IPS-20b (cell line): Measurements from ENCODE around the gene PRKAB1.
"Not testable (repeated sequence)": the region's sequence is repeated elsewhere in the genome, so short reads cannot be mapped to it uniquely, and the experiment has no call there.

Source experiments
- H3K27ac ChIP-seq: one replicate; pipeline ENCODE4 v1.5.1; 2013; ENCODE audit warnings: low read length
- H3K27me3 ChIP-seq: 2 replicates; pipeline ENCODE4 v1.6.1; 2013; ENCODE audit warnings: mild to moderate bottlenecking, low read length, inconsistent platforms; ENCODE audit not compliant: insufficient read depth
- H3K36me3 ChIP-seq: 2 replicates; pipeline ENCODE4 v1.6.1; 2013; ENCODE audit warnings: low read depth, mild to moderate bottlenecking, inconsistent platforms, low read length, moderate library complexity; ENCODE audit not compliant: insufficient read depth
- H3K4me1 ChIP-seq: 2 replicates; pipeline ENCODE4 v1.6.1; 2013; ENCODE audit warnings: mild to moderate bottlenecking, control low read depth, inconsistent platforms, low read length, moderate library complexity; ENCODE audit not compliant: insufficient read depth
- H3K4me3 ChIP-seq: 2 replicates; pipeline ENCODE4 v1.5.1; 2013; ENCODE audit warnings: mild to moderate bottlenecking, low read length, inconsistent platforms
- H3K9ac ChIP-seq: 2 replicates; pipeline ENCODE4 v1.6.1; 2013; ENCODE audit warnings: low read depth, mild to moderate bottlenecking, inconsistent platforms, low read length, moderate library complexity
- H3K9me3 ChIP-seq: 2 replicates; pipeline ENCODE4 v1.6.1; 2013; ENCODE audit warnings: mild to moderate bottlenecking, low read depth, low read length, inconsistent platforms; ENCODE audit not compliant: insufficient read depth

Gene PRKAB1

DNA sequence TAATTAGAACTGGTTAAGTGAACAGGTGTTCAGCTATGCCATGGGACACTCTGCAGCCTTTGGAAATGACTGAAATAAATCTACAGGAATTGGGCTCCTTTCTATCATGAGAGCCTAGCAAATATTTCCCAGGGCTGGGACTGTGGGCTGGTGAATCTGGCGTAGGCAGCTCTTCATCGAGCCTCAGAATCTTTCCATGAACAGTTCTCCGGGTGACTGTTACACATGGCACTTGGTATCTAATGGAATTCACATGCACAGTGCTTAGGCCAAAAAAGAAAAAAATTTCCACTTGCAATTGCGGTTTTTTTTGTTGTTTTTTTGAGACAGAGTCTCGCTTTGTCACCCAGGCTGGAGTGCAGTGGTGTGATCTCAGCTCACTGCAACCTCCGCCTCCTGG lies 32.1 kb downstream of the PRKAB1 start:
- Histone ChIP-seq H3K36me3 (peaks cover 70% of the 10 kb centered on the region), H3K4me1 (no peaks in the 10 kb centered on the region), H3K9me3 (no peaks in the 10 kb centered on the region), H3K27me3 (no peaks in the 10 kb centered on the region), H3K4me3 (no peak overlapping the region), H3K9ac (no peak overlapping the region), H3K27ac (no peak overlapping the region)

DNA sequence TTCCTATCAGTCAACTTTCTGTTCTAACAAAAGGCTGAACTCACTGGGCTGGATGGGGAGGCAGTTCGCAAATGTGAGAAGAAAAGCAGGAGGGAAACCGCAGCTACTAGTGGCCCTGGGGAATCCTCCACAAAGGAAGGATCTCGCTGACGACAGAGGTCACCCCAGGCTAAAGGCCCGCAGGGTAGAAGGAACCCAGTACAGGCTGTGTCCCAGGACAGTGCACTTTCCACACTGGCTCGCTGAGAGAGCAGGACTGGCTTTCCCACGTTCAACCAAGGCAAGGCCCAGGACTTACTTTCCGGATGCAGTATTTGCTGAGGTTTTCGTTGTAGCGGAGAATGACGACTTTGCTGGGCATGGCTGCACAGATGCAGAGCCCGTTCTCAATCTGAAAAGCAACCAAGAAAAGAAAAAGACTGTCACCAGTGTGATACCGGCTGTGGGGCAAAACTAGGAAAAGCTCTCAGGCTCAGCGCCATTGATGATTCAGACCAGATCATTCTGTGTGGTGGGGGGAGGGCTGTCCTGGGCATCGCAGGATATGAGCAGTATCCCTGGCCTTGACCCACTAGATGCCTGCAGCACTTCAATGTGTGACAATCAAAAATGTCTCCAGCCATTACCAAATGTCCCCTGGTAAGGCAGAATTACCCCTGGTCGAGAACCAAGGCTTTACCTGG lies 36.3 kb downstream of the PRKAB1 start:
- Histone ChIP-seq H3K9ac (no peak overlapping the region), H3K36me3 (peaks cover 78% of the 10 kb centered on the region), H3K4me3 (no peak overlapping the region), H3K27ac (no peak overlapping the region), H3K4me1 (no peaks in the 10 kb centered on the region), H3K9me3 (no peaks in the 10 kb centered on the region), H3K27me3 (no peaks in the 10 kb centered on the region)

- Histone ChIP-seq H3K9me3 (no peaks in the 10 kb centered on the region), H3K4me1 (no peaks in the 10 kb centered on the region), H3K36me3 (peaks cover 78% of the 10 kb centered on the region)
Observed at GRCh38 chr12:119705182-119705581, 37.2 kb downstream of the PRKAB1 start.

GRCh38 chr12:119706427-119706826 lies 38.5 kb downstream of the PRKAB1 start:
- H3K4me1 ChIP-seq, H3K27ac ChIP-seq, H3K4me3 ChIP-seq, H3K9me3 ChIP-seq, H3K27me3 ChIP-seq, H3K9ac ChIP-seq: not testable (repeated sequence)
- peaks cover 82% of the 10 kb centered on the region for H3K36me3 ChIP-seq

More at GRCh38 chr12:119705182-119705581, 37.2 kb downstream of the PRKAB1 start:
- H3K4me3 ChIP-seq: no peak overlapping the region
- H3K27ac ChIP-seq: no peak overlapping the region
- no peaks in the 10 kb centered on the region for H3K27me3 ChIP-seq
- H3K9ac ChIP-seq: no peak overlapping the region

DNA sequence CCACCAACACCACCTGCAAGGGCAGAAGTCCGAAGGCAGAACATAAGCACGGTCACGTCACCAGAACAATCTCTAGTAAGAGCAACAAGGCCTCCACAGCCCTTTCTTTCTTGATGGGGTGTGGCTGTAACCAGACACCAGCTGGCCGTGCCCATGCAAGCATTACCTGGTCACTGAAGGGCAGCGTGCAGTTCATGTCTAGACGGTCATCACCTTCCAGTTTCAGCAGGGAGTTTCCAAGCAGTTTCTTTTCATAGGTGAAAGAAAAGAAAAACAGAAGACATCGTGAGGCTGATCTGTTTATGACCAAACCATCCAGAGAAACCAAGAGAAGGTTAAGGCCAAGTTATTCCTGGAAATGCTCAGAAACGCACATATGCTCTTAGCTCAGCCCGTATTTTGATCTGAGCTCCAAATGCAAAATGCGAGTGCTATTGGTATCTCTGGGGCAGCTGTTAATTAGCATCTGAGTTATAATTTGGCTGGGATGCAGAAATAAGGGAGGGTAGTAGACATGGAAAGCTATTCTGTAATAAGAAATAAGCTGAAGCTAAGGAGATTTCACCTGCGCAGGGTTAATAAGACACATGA lies 42.5 kb downstream of the PRKAB1 start:
- Histone ChIP-seq H3K36me3 (peaks cover 93% of the 10 kb centered on the region), H3K27ac (no peak overlapping the region), H3K9me3 (no peaks in the 10 kb centered on the region), H3K4me3 (no peak overlapping the region), H3K27me3 (no peaks in the 10 kb centered on the region), H3K4me1 (no peaks in the 10 kb centered on the region), H3K9ac (no peak overlapping the region)

GRCh38 chr12:119710965-119711551 lies 43.1 kb downstream of the PRKAB1 start:
- H3K27me3 ChIP-seq: no peaks in the 10 kb centered on the region
- H3K27ac ChIP-seq: no peak overlapping the region
- H3K4me1 ChIP-seq: no peaks in the 10 kb centered on the region
- no peaks in the 10 kb centered on the region for H3K9me3 ChIP-seq
- H3K9ac ChIP-seq: no peak overlapping the region
- peaks cover 95% of the 10 kb centered on the region for H3K36me3 ChIP-seq
- H3K4me3 ChIP-seq: no peak overlapping the region

DNA sequence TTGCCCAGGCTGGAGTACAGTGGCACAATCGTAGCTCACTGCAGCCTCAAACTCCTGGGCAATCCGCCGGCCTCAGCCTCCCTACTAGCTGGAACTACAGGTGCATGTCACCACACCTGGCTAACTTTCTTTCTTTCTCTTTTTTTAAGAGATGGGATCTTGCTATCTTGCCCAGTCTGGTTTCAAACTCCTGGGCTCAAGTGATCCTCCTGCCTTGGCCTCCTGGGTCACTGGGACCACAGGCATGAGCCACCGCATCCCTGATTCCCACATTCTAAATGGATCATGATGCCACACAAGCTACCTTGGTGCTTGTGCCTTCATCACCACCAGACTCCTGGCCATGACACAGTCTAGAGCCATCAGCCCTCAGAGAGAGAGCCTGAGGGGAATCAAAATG lies 43.8 kb downstream of the PRKAB1 start:
- Histone ChIP-seq H3K9ac (no peak overlapping the region), H3K9me3 (no peaks in the 10 kb centered on the region), H3K27ac (no peak overlapping the region), H3K4me3 (no peak overlapping the region), H3K36me3 (peaks cover 94% of the 10 kb centered on the region), H3K4me1 (no peaks in the 10 kb centered on the region), H3K27me3 (no peaks in the 10 kb centered on the region)

DNA sequence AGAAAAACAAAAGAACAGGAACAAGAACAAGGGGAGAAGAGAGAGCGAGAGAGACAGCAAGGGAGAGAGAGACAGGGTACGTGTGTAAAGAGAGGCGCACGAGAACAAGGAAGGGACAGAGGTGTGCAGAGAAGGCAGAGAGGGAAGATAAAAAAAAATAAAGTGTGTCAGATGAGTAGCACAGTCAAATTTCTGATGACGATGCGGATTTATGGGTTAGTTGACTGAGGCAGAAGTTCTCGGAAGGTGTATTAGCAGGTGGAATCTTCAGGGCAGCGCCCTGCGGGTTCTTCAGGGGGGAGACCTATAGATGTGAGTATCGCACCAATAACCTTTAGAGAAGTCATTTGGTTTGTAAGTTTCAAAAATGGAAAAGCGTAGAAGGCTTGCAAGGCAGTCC lies 44.8 kb downstream of the PRKAB1 start:
- Histone ChIP-seq H3K36me3 (peaks cover 88% of the 10 kb centered on the region), H3K4me1 (no peaks in the 10 kb centered on the region), H3K9ac (no peak overlapping the region), H3K4me3 (no peak overlapping the region), H3K27me3 (no peaks in the 10 kb centered on the region), H3K27ac (no peak overlapping the region), H3K9me3 (no peaks in the 10 kb centered on the region)

- Histone ChIP-seq H3K4me3 (no peak overlapping the region), H3K4me1 (no peaks in the 10 kb centered on the region), H3K9ac (no peak overlapping the region), H3K27ac (no peak overlapping the region), H3K36me3 (peaks cover 88% of the 10 kb centered on the region), H3K9me3 (no peaks in the 10 kb centered on the region), H3K27me3 (no peaks in the 10 kb centered on the region)
Observed at GRCh38 chr12:119713551-119714031, 45.7 kb downstream of the PRKAB1 start.

- peaks cover 88% of the 10 kb centered on the region for H3K36me3 ChIP-seq
- no peak overlapping the region for H3K27ac ChIP-seq
- no peaks in the 10 kb centered on the region for H3K9me3 ChIP-seq
- H3K4me3 ChIP-seq: no peak overlapping the region
- H3K9ac ChIP-seq: no peak overlapping the region
- no peaks in the 10 kb centered on the region for H3K4me1 ChIP-seq
- H3K27me3 ChIP-seq: no peaks in the 10 kb centered on the region
Observed at GRCh38 chr12:119714614-119715267, 46.8 kb downstream of the PRKAB1 start.

- Histone ChIP-seq H3K36me3 (peaks cover 88% of the 10 kb centered on the region), H3K27ac (no peak overlapping the region), H3K9me3 (no peaks in the 10 kb centered on the region), H3K4me3 (no peak overlapping the region), H3K4me1 (no peaks in the 10 kb centered on the region), H3K27me3 (no peaks in the 10 kb centered on the region), H3K9ac (no peak overlapping the region)
Observed at GRCh38 chr12:119715268-119715620, 47.3 kb downstream of the PRKAB1 start.

DNA sequence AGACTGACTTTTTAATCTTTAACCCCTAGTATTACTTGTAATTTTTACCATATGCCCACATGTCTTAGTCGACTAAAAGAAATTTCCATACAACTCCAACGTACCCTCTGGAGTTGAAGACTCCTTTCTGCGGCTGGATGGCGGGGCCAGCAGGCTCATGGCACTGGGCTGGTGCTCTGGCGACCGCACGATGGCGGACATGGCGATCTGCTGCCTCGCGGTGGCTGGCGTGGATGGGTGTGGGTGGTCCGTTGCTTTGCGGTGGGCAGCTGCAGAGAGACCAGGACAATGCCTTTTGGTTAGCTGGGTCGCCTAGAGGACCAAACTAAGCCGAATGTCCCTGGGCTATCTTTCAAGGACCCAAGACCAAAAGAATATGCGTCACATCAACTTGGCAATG lies 50.2 kb downstream of the PRKAB1 start:
- no peaks in the 10 kb centered on the region for H3K4me1 ChIP-seq
- peaks cover 73% of the 10 kb centered on the region for H3K36me3 ChIP-seq
- H3K9ac ChIP-seq: no peak overlapping the region
- H3K27me3 ChIP-seq: no peaks in the 10 kb centered on the region
- H3K9me3 ChIP-seq: no peaks in the 10 kb centered on the region
- no peak overlapping the region for H3K4me3 ChIP-seq
- no peak overlapping the region for H3K27ac ChIP-seq
